IMR-90 (cell line): ENCODE measurements around the gene TRDN. TPM values are rescaled to one million over a fixed set of nuclear protein-coding genes. Genes with fewer than 3 reads are reported as not detected.

ENCODE experiments used
- ATAC-seq: fragments of 200-7000 bp; cut with Tn5 transposase; 2 replicates; pipeline ENCODE4 v1.9.1; 2020; ENCODE audit warnings: low read depth, mild to moderate bottlenecking, moderate library complexity
- BruUV-seq: library from RNA; stranded (reverse); fragments of 400-500 nt; replicated peaks from 2 replicates; lab custom pipeline; 2021; lab: Mats Ljungman, UMichigan
- CTCF ChIA-PET: fragments of 300-600 bp; formaldehyde crosslinking; extraction: SDS; loops from one replicate; lab custom pipeline; 2021; ENCODE audit warnings: antibody characterized with exemption; lab: Yijun Ruan, JAX
- POLR2A ChIA-PET: fragments of 300-600 bp; sonication (Branson Sonifier 250); formaldehyde crosslinking; loops from one replicate; lab custom pipeline; 2022; ENCODE audit warnings: antibody characterized with exemption; ENCODE audit not compliant: unreplicated experiment; lab: Charles Lee
- DNase-seq: peaks from one replicate; pipeline ENCODE4 v3.0.0; 2013
- H2AFZ ChIP-seq: replicated peaks from 2 replicates; pipeline ENCODE3; 2013; ENCODE audit warnings: low read length, mild to moderate bottlenecking; ENCODE audit not compliant: poor library complexity
- H2AK5ac ChIP-seq: 2 replicates; pipeline ENCODE4 v1.6.1; 2013; ENCODE audit warnings: low read depth, low read length, inconsistent platforms
- H2AK9ac ChIP-seq: replicated peaks from 2 replicates; pipeline ENCODE3; 2013; ENCODE audit warnings: mild to moderate bottlenecking, low read depth, low read length, moderate library complexity; ENCODE audit not compliant: poor library complexity
- H2BK120ac ChIP-seq: 2 replicates; pipeline ENCODE4 v1.6.1; 2013; ENCODE audit warnings: low read depth, low read length, inconsistent platforms
- H2BK15ac ChIP-seq: 3 replicates; pipeline ENCODE4 v1.6.1; 2013; ENCODE audit warnings: low read depth, low read length, inconsistent platforms
- H2BK20ac ChIP-seq: 2 replicates; pipeline ENCODE4 v1.6.1; 2013; ENCODE audit warnings: low read depth, mild to moderate bottlenecking, inconsistent platforms, low read length, moderate library complexity
- H2BK5ac ChIP-seq: 2 replicates; pipeline ENCODE4 v1.6.1; 2013; ENCODE audit warnings: mild to moderate bottlenecking, low read depth, low read length, inconsistent platforms; ENCODE audit not compliant: poor library complexity, severe bottlenecking
- H3K14ac ChIP-seq: replicated peaks from 2 replicates; pipeline ENCODE4 v1.6.1; 2013; ENCODE audit warnings: low read depth, low read length, inconsistent platforms
- H3K18ac ChIP-seq: 2 replicates; pipeline ENCODE4 v1.6.1; 2013; ENCODE audit warnings: low read depth, low read length, control low read depth
- H3K23ac ChIP-seq: 2 replicates; pipeline ENCODE4 v1.6.1; 2013; ENCODE audit warnings: low read depth, low read length, inconsistent platforms
- H3K27ac ChIP-seq: 2 replicates; pipeline ENCODE4 v1.5.1; 2013; ENCODE audit warnings: mild to moderate bottlenecking, control low read depth, low read length; ENCODE audit not compliant: insufficient read depth
- H3K27me3 ChIP-seq: 2 replicates; pipeline ENCODE4 v1.6.1; 2013; ENCODE audit warnings: low read length; ENCODE audit not compliant: control insufficient read depth, insufficient read depth
- H3K36me3 ChIP-seq: 2 replicates; pipeline ENCODE4 v1.6.1; 2013; ENCODE audit warnings: low read length, mixed read lengths; ENCODE audit not compliant: control insufficient read depth, insufficient read depth
- H3K4ac ChIP-seq: 2 replicates; pipeline ENCODE4 v1.6.1; 2013; ENCODE audit warnings: low read depth, low read length, inconsistent platforms
- H3K4me1 ChIP-seq: 2 replicates; pipeline ENCODE4 v1.6.1; 2013; ENCODE audit warnings: low read length, mixed read lengths; ENCODE audit not compliant: control insufficient read depth, insufficient read depth
- H3K4me2 ChIP-seq: 2 replicates; pipeline ENCODE4 v1.6.1; 2013; ENCODE audit warnings: low read depth, mild to moderate bottlenecking, control low read depth, low read length, moderate library complexity
- H3K4me3 ChIP-seq: 2 replicates; pipeline ENCODE4 v1.5.1; 2013; ENCODE audit warnings: low read depth, mild to moderate bottlenecking, control low read depth, low read length, moderate library complexity; ENCODE audit not compliant: insufficient read depth
- H3K56ac ChIP-seq: 2 replicates; pipeline ENCODE4 v1.6.1; 2013; ENCODE audit warnings: low read length, inconsistent platforms; ENCODE audit not compliant: insufficient read depth; ENCODE audit errors: extremely low read depth
- H3K79me1 ChIP-seq, 2 experiments: 2 replicates each; pipeline ENCODE4 v1.6.1; 2013; ENCODE audit warnings: low read length in 2 of 2, inconsistent platforms in 1 of 2, low read depth in 1 of 2
- H3K9ac ChIP-seq: 2 replicates; pipeline ENCODE4 v1.6.1; 2013; ENCODE audit warnings: low read depth, low read length, control low read depth
- H3K9me1 ChIP-seq: 2 replicates; pipeline ENCODE4 v1.6.1; 2013; ENCODE audit warnings: low read length, inconsistent platforms; ENCODE audit not compliant: insufficient read depth
- H3K9me3 ChIP-seq: 2 replicates; pipeline ENCODE4 v1.6.1; 2013; ENCODE audit warnings: low read length; ENCODE audit not compliant: control insufficient read depth, insufficient read depth
- H4K20me1 ChIP-seq: 2 replicates; pipeline ENCODE4 v1.6.1; 2013; ENCODE audit warnings: low read length, inconsistent platforms; ENCODE audit not compliant: insufficient read depth
- H4K5ac ChIP-seq: 2 replicates; pipeline ENCODE4 v1.6.1; 2013; ENCODE audit warnings: mild to moderate bottlenecking, low read depth, low read length, control low read depth
- H4K8ac ChIP-seq, 2 experiments: 2 replicates each; pipeline ENCODE4 v1.6.1; 2013; ENCODE audit warnings: low read depth in 2 of 2, low read length in 2 of 2, control low read depth in 1 of 2, inconsistent platforms in 1 of 2
- H4K91ac ChIP-seq: 2 replicates; pipeline ENCODE4 v1.6.1; 2013; ENCODE audit warnings: low read depth, low read length, inconsistent platforms; ENCODE audit not compliant: insufficient read depth
- MAFK ChIP-seq: IDR thresholded peaks from 2 replicates; pipeline ENCODE4 v1.6.1; 2012; ENCODE audit warnings: low read depth, low read length, improper control_type of control experiment
- WGBS, 2 experiments: methylation state at CpG; one replicate each; pipeline versions ENCODE4 v1.1.5 to v1.1.7; 2013; ENCODE audit warnings: missing lambda C conversion rate in 2 of 2; ENCODE audit not compliant: insufficient read length in 1 of 2; ENCODE audit errors: extremely low coverage in 2 of 2; 5-methylcytosine and 5-hydroxymethylcytosine counted together
- dilution Hi-C: fragments of 300-500 bp; cut with HindIII; formaldehyde crosslinking; loops from one replicate; pipeline ENCODE4 v1.14.3; 2018; ENCODE audit warnings: low sequenced_read_pairs; ENCODE audit not compliant: unreplicated experiment
- in situ Hi-C: fragments of 300-500 bp; cut with MboI; formaldehyde crosslinking; loops from 3 replicates; pipeline ENCODE4 v1.14.3; 2019; ENCODE audit warnings: low sequenced_read_pairs, inconsistent platforms, mixed read lengths
- intact Hi-C: fragments of 100-400 bp; cut with micrococcal nuclease; formaldehyde crosslinking; loops from 2 replicates; pipeline ENCODE4 v1.10.0; 2022
- polyA plus RNA-seq, 3 experiments: library from polyadenylated mRNA; depleted of rRNA; stranded (reverse); fragments of >200 nt; gene quantifications; 2 replicates each; pipeline ENCODE4 v1.2.3, GENCODE V29; 2012; ENCODE audit warnings: low replicate concordance in 1 of 3
- total RNA-seq: library from RNA; depleted of rRNA; stranded (reverse); fragments of >200 nt; gene quantifications from 2 replicates; pipeline ENCODE4 v1.2.3, GENCODE V29; 2012

Gene TRDN
- total and polyA plus RNA-seq, 2 of the 4 experiments (the other 2 are of a cell fraction): not detected

DNA sequence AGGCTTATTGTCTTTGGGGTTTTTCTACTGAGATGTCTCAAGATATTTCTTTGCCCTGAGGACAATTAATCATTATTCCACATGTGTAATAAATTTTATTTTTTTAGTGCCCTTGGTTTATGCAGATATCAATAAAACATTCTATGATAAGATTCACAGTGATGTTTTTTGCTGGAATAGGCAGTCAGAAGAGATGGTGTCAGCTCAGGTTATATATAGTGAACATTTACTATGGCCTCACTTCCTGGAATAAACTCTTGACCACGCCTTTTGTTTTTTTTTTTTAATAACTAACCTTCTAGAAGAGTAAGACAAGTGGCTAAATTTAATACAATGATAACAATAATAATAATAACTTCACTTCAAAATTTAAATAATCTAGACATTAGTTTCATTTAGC, 209.7 kb downstream of the TRDN start:
- Histone ChIP-seq H3K18ac (no peak overlapping the region), H4K8ac (no peak overlapping the region), H2AK5ac (no peak overlapping the region), H2AK9ac (no peak overlapping the region), H3K23ac (no peak overlapping the region), H3K27ac (no peak overlapping the region), H3K27me3 (no peaks in the 10 kb centered on the region), H3K4ac (no peak overlapping the region), H3K9me1 (no peaks in the 10 kb centered on the region), H3K79me1 (no peaks in the 10 kb centered on the region), H2BK20ac (no peak overlapping the region), H3K9me3 (peaks cover 4% of the 10 kb centered on the region; the same call in 1 of the 2 replicates), H3K14ac (no peak overlapping the region), H3K9ac (no peak overlapping the region), H4K91ac (no peak overlapping the region), H3K4me2 (no peak overlapping the region), H4K5ac (no peak overlapping the region), H3K36me3 (no peaks in the 10 kb centered on the region), H3K4me3 (no peak overlapping the region), H2BK15ac (no peak overlapping the region), H4K20me1 (no peaks in the 10 kb centered on the region), H2AFZ (no peak overlapping the region), H2BK5ac (no peak overlapping the region), H3K56ac (no peak overlapping the region), H2BK120ac (no peak overlapping the region), H3K4me1 (no peaks in the 10 kb centered on the region)
- BruUV-seq: no TSS peak
- dilution Hi-C loops: no loop called here
- no peak for ATAC-seq
- in situ Hi-C loops: no loop called here
- TF ChIP-seq MAFK: no peak
- no peak for DNase-seq
- ChIA-PET POLR2A (no interaction called here), CTCF (no interaction called here)
- intact Hi-C loops: no loop called here
- no CpG with 5 or more reads among the region's 1 CpG for WGBS, 2 experiments
